IMR-90 (cell line): ENCODE data around the gene PEA15. TPM values are rescaled to one million over a fixed set of nuclear protein-coding genes. Genes with fewer than 3 reads are reported as not detected.
A peak's percentile ranks its signal among the peaks of the same experiment; 100 is the strongest.

ENCODE experiments used
- ATAC-seq: fragments of 200-7000 bp; cut with Tn5 transposase; 2 replicates; pipeline ENCODE4 v1.9.1; 2020; ENCODE audit warnings: low read depth, mild to moderate bottlenecking, moderate library complexity
- BruUV-seq: library from RNA; stranded (reverse); fragments of 400-500 nt; replicated peaks from 2 replicates; lab custom pipeline; 2021; lab: Mats Ljungman, UMichigan
- CTCF ChIA-PET: fragments of 300-600 bp; formaldehyde crosslinking; extraction: SDS; loops from one replicate; lab custom pipeline; 2021; ENCODE audit warnings: antibody characterized with exemption; lab: Yijun Ruan, JAX
- POLR2A ChIA-PET: fragments of 300-600 bp; sonication (Branson Sonifier 250); formaldehyde crosslinking; loops from one replicate; lab custom pipeline; 2022; ENCODE audit warnings: antibody characterized with exemption; ENCODE audit not compliant: unreplicated experiment; lab: Charles Lee
- DNase-seq: peaks from one replicate; pipeline ENCODE4 v3.0.0; 2013
- H2AFZ ChIP-seq: replicated peaks from 2 replicates; pipeline ENCODE3; 2013; ENCODE audit warnings: low read length, mild to moderate bottlenecking; ENCODE audit not compliant: poor library complexity
- H2AK5ac ChIP-seq: 2 replicates; pipeline ENCODE4 v1.6.1; 2013; ENCODE audit warnings: low read depth, low read length, inconsistent platforms
- H2AK9ac ChIP-seq: replicated peaks from 2 replicates; pipeline ENCODE3; 2013; ENCODE audit warnings: mild to moderate bottlenecking, low read depth, low read length, moderate library complexity; ENCODE audit not compliant: poor library complexity
- H2BK120ac ChIP-seq: 2 replicates; pipeline ENCODE4 v1.6.1; 2013; ENCODE audit warnings: low read depth, low read length, inconsistent platforms
- H2BK15ac ChIP-seq: 3 replicates; pipeline ENCODE4 v1.6.1; 2013; ENCODE audit warnings: low read depth, low read length, inconsistent platforms
- H2BK20ac ChIP-seq: 2 replicates; pipeline ENCODE4 v1.6.1; 2013; ENCODE audit warnings: low read depth, mild to moderate bottlenecking, inconsistent platforms, low read length, moderate library complexity
- H2BK5ac ChIP-seq: 2 replicates; pipeline ENCODE4 v1.6.1; 2013; ENCODE audit warnings: mild to moderate bottlenecking, low read depth, low read length, inconsistent platforms; ENCODE audit not compliant: poor library complexity, severe bottlenecking
- H3K14ac ChIP-seq: replicated peaks from 2 replicates; pipeline ENCODE4 v1.6.1; 2013; ENCODE audit warnings: low read depth, low read length, inconsistent platforms
- H3K18ac ChIP-seq: 2 replicates; pipeline ENCODE4 v1.6.1; 2013; ENCODE audit warnings: low read depth, low read length, control low read depth
- H3K23ac ChIP-seq: 2 replicates; pipeline ENCODE4 v1.6.1; 2013; ENCODE audit warnings: low read depth, low read length, inconsistent platforms
- H3K27ac ChIP-seq: 2 replicates; pipeline ENCODE4 v1.5.1; 2013; ENCODE audit warnings: mild to moderate bottlenecking, control low read depth, low read length; ENCODE audit not compliant: insufficient read depth
- H3K27me3 ChIP-seq: 2 replicates; pipeline ENCODE4 v1.6.1; 2013; ENCODE audit warnings: low read length; ENCODE audit not compliant: control insufficient read depth, insufficient read depth
- H3K36me3 ChIP-seq: 2 replicates; pipeline ENCODE4 v1.6.1; 2013; ENCODE audit warnings: low read length, mixed read lengths; ENCODE audit not compliant: control insufficient read depth, insufficient read depth
- H3K4ac ChIP-seq: 2 replicates; pipeline ENCODE4 v1.6.1; 2013; ENCODE audit warnings: low read depth, low read length, inconsistent platforms
- H3K4me1 ChIP-seq: 2 replicates; pipeline ENCODE4 v1.6.1; 2013; ENCODE audit warnings: low read length, mixed read lengths; ENCODE audit not compliant: control insufficient read depth, insufficient read depth
- H3K4me2 ChIP-seq: 2 replicates; pipeline ENCODE4 v1.6.1; 2013; ENCODE audit warnings: low read depth, mild to moderate bottlenecking, control low read depth, low read length, moderate library complexity
- H3K4me3 ChIP-seq: 2 replicates; pipeline ENCODE4 v1.5.1; 2013; ENCODE audit warnings: low read depth, mild to moderate bottlenecking, control low read depth, low read length, moderate library complexity; ENCODE audit not compliant: insufficient read depth
- H3K56ac ChIP-seq: 2 replicates; pipeline ENCODE4 v1.6.1; 2013; ENCODE audit warnings: low read length, inconsistent platforms; ENCODE audit not compliant: insufficient read depth; ENCODE audit errors: extremely low read depth
- H3K79me1 ChIP-seq, 2 experiments: 2 replicates each; pipeline ENCODE4 v1.6.1; 2013; ENCODE audit warnings: low read length in 2 of 2, inconsistent platforms in 1 of 2, low read depth in 1 of 2
- H3K9ac ChIP-seq: 2 replicates; pipeline ENCODE4 v1.6.1; 2013; ENCODE audit warnings: low read depth, low read length, control low read depth
- H3K9me1 ChIP-seq: 2 replicates; pipeline ENCODE4 v1.6.1; 2013; ENCODE audit warnings: low read length, inconsistent platforms; ENCODE audit not compliant: insufficient read depth
- H3K9me3 ChIP-seq: 2 replicates; pipeline ENCODE4 v1.6.1; 2013; ENCODE audit warnings: low read length; ENCODE audit not compliant: control insufficient read depth, insufficient read depth
- H4K20me1 ChIP-seq: 2 replicates; pipeline ENCODE4 v1.6.1; 2013; ENCODE audit warnings: low read length, inconsistent platforms; ENCODE audit not compliant: insufficient read depth
- H4K5ac ChIP-seq: 2 replicates; pipeline ENCODE4 v1.6.1; 2013; ENCODE audit warnings: mild to moderate bottlenecking, low read depth, low read length, control low read depth
- H4K8ac ChIP-seq, 2 experiments: 2 replicates each; pipeline ENCODE4 v1.6.1; 2013; ENCODE audit warnings: low read depth in 2 of 2, low read length in 2 of 2, control low read depth in 1 of 2, inconsistent platforms in 1 of 2
- H4K91ac ChIP-seq: 2 replicates; pipeline ENCODE4 v1.6.1; 2013; ENCODE audit warnings: low read depth, low read length, inconsistent platforms; ENCODE audit not compliant: insufficient read depth
- BHLHE40 ChIP-seq: fragments of 150-350 bp; IDR thresholded peaks from 2 replicates; pipeline ENCODE4 v1.6.1; 2016; ENCODE audit warnings: mild to moderate bottlenecking, low read depth, low read length
- CHD1 ChIP-seq: IDR thresholded peaks from 2 replicates; pipeline ENCODE4 v1.6.1; 2012; ENCODE audit warnings: low read depth, low read length, improper control_type of control experiment
- FOS ChIP-seq: fragments of 150-350 bp; IDR thresholded peaks from 2 replicates; pipeline ENCODE4 v1.6.1; 2016; ENCODE audit warnings: low read depth, low read length
- MAFK ChIP-seq: IDR thresholded peaks from 2 replicates; pipeline ENCODE4 v1.6.1; 2012; ENCODE audit warnings: low read depth, low read length, improper control_type of control experiment
- NFE2L2 ChIP-seq: fragments of 150-350 bp; IDR thresholded peaks from 2 replicates; pipeline ENCODE4 v1.6.1; 2016; ENCODE audit warnings: low read depth, mild to moderate bottlenecking, low read length
- POLR2A ChIP-seq: IDR thresholded peaks from 2 replicates; pipeline ENCODE4 v1.6.1; 2012; ENCODE audit warnings: mild to moderate bottlenecking, low read depth, low read length
- RCOR1 ChIP-seq: IDR thresholded peaks from 2 replicates; pipeline ENCODE4 v1.6.1; 2012; ENCODE audit warnings: mild to moderate bottlenecking, low read length, improper control_type of control experiment; ENCODE audit not compliant: insufficient replicate concordance
- SMC3 ChIP-seq: fragments of 150-350 bp; IDR thresholded peaks from 2 replicates; pipeline ENCODE4 v1.6.1; 2016; ENCODE audit warnings: low read depth, mild to moderate bottlenecking, antibody characterized with exemption, low read length, moderate library complexity
- dilution Hi-C: fragments of 300-500 bp; cut with HindIII; formaldehyde crosslinking; loops from one replicate; pipeline ENCODE4 v1.14.3; 2018; ENCODE audit warnings: low sequenced_read_pairs; ENCODE audit not compliant: unreplicated experiment
- in situ Hi-C: fragments of 300-500 bp; cut with MboI; formaldehyde crosslinking; loops from 3 replicates; pipeline ENCODE4 v1.14.3; 2019; ENCODE audit warnings: low sequenced_read_pairs, inconsistent platforms, mixed read lengths
- intact Hi-C: fragments of 100-400 bp; cut with micrococcal nuclease; formaldehyde crosslinking; loops from 2 replicates; pipeline ENCODE4 v1.10.0; 2022
- polyA plus RNA-seq, 3 experiments: library from polyadenylated mRNA; depleted of rRNA; stranded (reverse); fragments of >200 nt; gene quantifications; 2 replicates each; pipeline ENCODE4 v1.2.3, GENCODE V29; 2012; ENCODE audit warnings: low replicate concordance in 1 of 3
- total RNA-seq: library from RNA; depleted of rRNA; stranded (reverse); fragments of >200 nt; gene quantifications from 2 replicates; pipeline ENCODE4 v1.2.3, GENCODE V29; 2012
- TF ChIP-seq, protein P1 (sequence below): fragments of 150-350 bp; IDR thresholded peaks from 2 replicates; pipeline ENCODE4 v1.6.1; 2016; ENCODE audit warnings: low read depth, mild to moderate bottlenecking, low read length, moderate library complexity, borderline replicate concordance

The PEA15 gene
- total and polyA plus RNA-seq, 2 of the 4 experiments (the other 2 are of a cell fraction): 296 to 754 TPM

DNA sequence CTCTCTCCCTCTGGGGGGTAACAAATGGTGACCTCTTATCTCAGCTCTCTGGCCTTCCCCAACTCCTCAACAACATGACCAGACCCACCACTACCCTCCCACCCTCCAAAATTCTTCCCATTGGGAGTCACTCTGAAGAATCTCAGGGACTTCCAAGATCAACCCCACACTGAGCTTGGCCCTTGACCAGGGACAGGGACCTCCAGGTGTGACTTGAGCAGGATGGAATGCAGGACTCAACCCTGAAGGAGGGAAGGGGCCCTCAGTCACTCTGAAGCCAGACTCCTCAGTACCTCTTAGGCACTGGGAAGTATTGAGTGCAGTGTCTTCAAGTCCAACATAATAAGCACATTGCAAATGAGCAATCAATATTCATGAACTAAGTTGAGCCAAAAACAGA, 12.9 kb upstream of the PEA15 start:
- POLR2A ChIA-PET: no interaction called here
- Histone ChIP-seq H4K20me1 (no peaks in the 10 kb centered on the region), H3K18ac (no peak overlapping the region), H3K79me1 (no peaks in the 10 kb centered on the region), H3K9me3 (no peaks in the 10 kb centered on the region), H3K4me2 (no peak overlapping the region), H2AFZ (peak overlapping the region; percentile 45), H4K8ac (no peak overlapping the region), H3K27me3 (peaks cover 8% of the 10 kb centered on the region; the same call in 1 of the 2 replicates), H2AK5ac (peak overlapping the region; percentile 43; the same call in 1 of the 2 replicates), H2AK9ac (peak overlapping the region; percentile 84), H2BK5ac (no peak overlapping the region), H3K9me1 (peaks cover 13% of the 10 kb centered on the region; the same call in 1 of the 2 replicates), H2BK15ac (no peak overlapping the region), H3K56ac (no peak overlapping the region), H2BK20ac (no peak overlapping the region), H3K4ac (no peak overlapping the region), H4K5ac (no peak overlapping the region), H4K91ac (no peak overlapping the region), H3K4me3 (no peak overlapping the region), H3K14ac (no peak overlapping the region), H3K9ac (no peak overlapping the region), H3K36me3 (no peaks in the 10 kb centered on the region), H3K23ac (no peak overlapping the region), H3K4me1 (peaks cover 4% of the 10 kb centered on the region), H3K27ac (no peak overlapping the region), H2BK120ac (no peak overlapping the region)
- TF ChIP-seq SMC3 (no peak), MAFK (no peak), CHD1 (no peak), POLR2A (no peak), BHLHE40 (no peak), RCOR1 (no peak), FOS (no peak), NFE2L2 (no peak)
- TF ChIP-seq, protein P1, sequence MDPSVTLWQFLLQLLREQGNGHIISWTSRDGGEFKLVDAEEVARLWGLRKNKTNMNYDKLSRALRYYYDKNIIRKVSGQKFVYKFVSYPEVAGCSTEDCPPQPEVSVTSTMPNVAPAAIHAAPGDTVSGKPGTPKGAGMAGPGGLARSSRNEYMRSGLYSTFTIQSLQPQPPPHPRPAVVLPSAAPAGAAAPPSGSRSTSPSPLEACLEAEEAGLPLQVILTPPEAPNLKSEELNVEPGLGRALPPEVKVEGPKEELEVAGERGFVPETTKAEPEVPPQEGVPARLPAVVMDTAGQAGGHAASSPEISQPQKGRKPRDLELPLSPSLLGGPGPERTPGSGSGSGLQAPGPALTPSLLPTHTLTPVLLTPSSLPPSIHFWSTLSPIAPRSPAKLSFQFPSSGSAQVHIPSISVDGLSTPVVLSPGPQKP: no peak
- dilution Hi-C loops: no loop called here
- no TSS peak for BruUV-seq
- intact Hi-C loops: loop anchor here (2.0 to 5.0 kb wide), 2 partner anchors 55 to 93 kb away; partner anchors contain the start of gene PEX19
- ATAC-seq (no peak), DNase-seq (no peak)
- CTCF ChIA-PET: interaction anchor here (1.5 to 3.2 kb wide), 3 partner anchors 28 to 90 kb away, joined by 5 to 63 read pairs (median 17); no protein-coding TSS in a partner anchor
- in situ Hi-C loops: loop anchor here (25.0 kb wide), 1 partner anchor 420 kb away; no protein-coding TSS in a partner anchor
